Activated CD8-positive, alpha-beta T cell treated with anti-CD3 and anti-CD28 coated beads for 36 hours (primary cell): Measurements from ENCODE around the gene CLSTN2. TPM values are rescaled to one million over a fixed set of nuclear protein-coding genes. Genes with fewer than 3 reads are reported as not detected.
A peak's percentile ranks its signal among the peaks of the same experiment; 100 is the strongest.

Source experiments
- ATAC-seq: fragments of 200-7000 bp; cut with Tn5 transposase; one replicate; pipeline ENCODE4 v1.10.0; 2021; ENCODE audit warnings: mild to moderate bottlenecking, moderate library complexity
- CTCF ChIA-PET: fragments of 350-600 bp; sonication (Branson Sonifier 250); formaldehyde crosslinking; loops from one replicate; lab custom pipeline; 2021; ENCODE audit warnings: antibody characterized with exemption; lab: Charles Lee
- POLR2A ChIA-PET: fragments of 350-600 bp; sonication (Branson Sonifier 250); formaldehyde crosslinking; loops from one replicate; lab custom pipeline; 2021; ENCODE audit warnings: antibody characterized with exemption; lab: Charles Lee
- DNase-seq: peaks from one replicate; pipeline ENCODE4 v3.0.0-alpha.2; 2020
- H3K27ac Mint-ChIP-seq: one replicate; pipeline ENCODE4 v1.8.0; 2021; ENCODE audit warnings: mild to moderate bottlenecking, mixed read lengths
- H3K27me3 Mint-ChIP-seq: one replicate; pipeline ENCODE4 v1.8.0; 2021; ENCODE audit warnings: mixed read lengths
- H3K36me3 Mint-ChIP-seq: one replicate; pipeline ENCODE4 v1.8.0; 2021; ENCODE audit warnings: low read depth, mixed read lengths
- H3K4me1 Mint-ChIP-seq: one replicate; pipeline ENCODE4 v1.8.0; 2021; ENCODE audit warnings: low read depth, mixed read lengths
- H3K4me3 Mint-ChIP-seq: one replicate; pipeline ENCODE4 v1.8.0; 2021; ENCODE audit warnings: mild to moderate bottlenecking, moderate library complexity, mixed read lengths
- H3K9me3 Mint-ChIP-seq: one replicate; pipeline ENCODE4 v1.8.0; 2021; ENCODE audit warnings: mixed read lengths
- CTCF ChIP-seq: fragments of 200-600 bp; IDR thresholded peaks from one replicate; pipeline ENCODE4 v1.8.0; 2022; ENCODE audit warnings: antibody characterized with exemption, mild to moderate bottlenecking
- intact Hi-C: fragments of 100-400 bp; cut with micrococcal nuclease; formaldehyde crosslinking; loops from one replicate; pipeline ENCODE4 v1.10.0; 2022
- total RNA-seq, 2 experiments: library from RNA; stranded (reverse); gene quantifications; one replicate each; pipeline ENCODE4 v1.2.3, GENCODE V29; 2021

Gene CLSTN2
- total RNA-seq, 2 experiments from 2014 or later, result not detected

GRCh38 chr3:140499114-140499757 lies 564.3 kb downstream of the CLSTN2 start:
- H3K36me3 Mint-ChIP-seq, result no peaks in the 10 kb centered on the region
- ChIA-PET POLR2A (no interaction called here), CTCF (interaction anchor here (1.2 kb wide), 1 partner anchor 1072 kb away, joined by 3 read pairs; no protein-coding TSS in a partner anchor)
- H3K9me3 Mint-ChIP-seq, result no peaks in the 10 kb centered on the region
- H3K27me3 Mint-ChIP-seq, result peaks cover 2% of the 10 kb centered on the region
- ATAC-seq (no peak), DNase-seq (no peak)
- no peak for TF ChIP-seq CTCF
- H3K4me1 Mint-ChIP-seq, result no peaks in the 10 kb centered on the region
- intact Hi-C loops, result no loop called here
- no peak overlapping the region for H3K4me3 Mint-ChIP-seq
- no peak overlapping the region for H3K27ac Mint-ChIP-seq

DNA sequence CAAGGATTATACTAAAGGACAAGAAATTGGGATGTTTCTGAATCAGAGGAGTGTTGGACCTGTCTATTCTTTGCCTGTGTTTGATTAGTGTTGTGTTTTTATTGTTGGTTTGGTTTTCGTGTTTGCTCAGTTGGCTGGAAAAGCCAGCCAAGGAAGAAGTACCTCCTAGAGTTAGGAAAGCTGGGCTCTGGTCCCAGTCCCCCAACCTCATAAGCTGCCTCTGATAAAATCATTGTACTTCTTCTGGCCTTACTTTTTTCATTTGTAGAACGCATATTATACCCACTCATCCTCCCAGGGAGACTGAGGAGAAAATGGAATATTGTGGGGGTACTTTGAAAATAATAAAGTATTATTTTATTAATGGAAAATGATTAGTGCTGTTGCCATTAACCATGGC lies 565.5 kb downstream of the CLSTN2 start:
- POLR2A ChIA-PET, result no interaction called here
- H3K27me3 Mint-ChIP-seq, result peaks cover 2% of the 10 kb centered on the region

DNA sequence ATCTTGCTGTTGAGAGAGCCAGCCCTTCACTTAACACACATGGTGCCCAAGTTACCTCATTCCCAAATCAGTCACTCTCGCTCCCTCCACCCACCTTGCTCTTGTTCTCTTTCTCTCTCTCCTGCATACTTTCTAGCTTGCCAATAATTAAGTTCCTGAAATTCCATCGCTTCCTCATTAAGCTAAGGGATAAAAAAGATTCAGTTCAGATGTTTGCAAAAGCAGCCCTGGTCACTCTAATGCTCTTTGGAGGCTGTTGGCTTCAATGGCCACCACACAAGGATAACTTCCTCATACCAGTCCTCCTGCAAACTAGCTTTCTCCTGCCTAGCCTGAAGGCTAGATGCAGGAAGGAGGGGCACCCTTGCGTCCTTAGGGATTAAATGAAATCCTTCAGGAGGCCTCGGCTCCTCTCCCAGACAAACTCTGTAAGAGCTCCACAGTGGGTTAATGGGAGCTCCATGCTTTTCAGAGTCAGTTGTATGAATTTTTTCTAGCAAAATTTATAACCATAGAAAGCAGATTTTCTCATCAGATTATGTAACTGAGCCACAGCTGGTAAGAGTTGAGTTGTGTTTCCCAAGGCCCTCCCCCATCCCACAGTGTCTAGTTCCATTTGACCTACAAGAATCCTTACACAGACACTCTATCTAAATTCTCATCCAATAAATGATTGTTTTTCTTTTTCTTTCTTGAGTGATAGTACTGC lies 566.2 kb downstream of the CLSTN2 start:
- no peaks in the 10 kb centered on the region for H3K4me1 Mint-ChIP-seq
- TF ChIP-seq CTCF, result no peak
- H3K27me3 Mint-ChIP-seq, result peaks cover 2% of the 10 kb centered on the region
- H3K4me3 Mint-ChIP-seq, result no peak overlapping the region
- H3K36me3 Mint-ChIP-seq, result no peaks in the 10 kb centered on the region
- no peaks in the 10 kb centered on the region for H3K9me3 Mint-ChIP-seq
- intact Hi-C loops, result no loop called here
- ATAC-seq (no peak), DNase-seq (no peak)
- no peak overlapping the region for H3K27ac Mint-ChIP-seq
- ChIA-PET CTCF (no interaction called here), POLR2A (no interaction called here)

More for the DNA sequence above, 565.5 kb downstream of the CLSTN2 start:
- DNase-seq (no peak), ATAC-seq (no peak)
- Mint-ChIP-seq H3K4me3 (no peak overlapping the region), H3K27ac (no peak overlapping the region), H3K9me3 (no peaks in the 10 kb centered on the region), H3K4me1 (no peaks in the 10 kb centered on the region), H3K36me3 (no peaks in the 10 kb centered on the region)
- CTCF ChIA-PET, result no interaction called here
- no peak for TF ChIP-seq CTCF
- intact Hi-C loops, result no loop called here

DNA sequence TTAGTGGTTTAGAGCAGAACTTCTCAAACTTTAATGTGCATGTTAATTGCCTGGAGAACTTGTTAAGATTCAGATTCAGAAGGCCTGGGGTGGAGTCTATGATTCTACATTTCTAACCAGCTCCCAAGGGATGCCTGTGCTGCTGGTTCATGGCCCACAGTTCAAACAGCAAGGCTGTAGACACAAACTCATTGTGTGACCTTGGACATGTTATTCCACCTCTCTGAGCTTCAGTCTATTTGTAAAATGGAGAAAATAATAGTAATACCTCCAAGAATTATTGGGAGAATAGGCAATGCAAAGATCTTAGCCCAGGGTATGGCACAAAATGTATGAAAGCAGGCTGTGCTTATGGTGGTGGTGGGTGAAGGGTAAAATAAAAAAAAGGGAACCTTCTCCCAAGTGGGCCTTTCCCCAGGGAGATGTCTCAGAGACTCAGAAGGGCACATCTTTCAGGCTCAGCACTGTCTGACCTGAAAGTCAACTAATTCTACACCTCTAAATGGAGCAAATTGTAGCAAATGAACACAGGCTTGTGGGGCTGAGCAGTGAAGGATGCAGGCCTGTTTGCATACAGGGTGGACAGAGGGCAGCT lies 566.9 kb downstream of the CLSTN2 start:
- intact Hi-C loops, result no loop called here
- Mint-ChIP-seq H3K4me1 (no peaks in the 10 kb centered on the region), H3K27ac (no peak overlapping the region), H3K9me3 (no peaks in the 10 kb centered on the region), H3K4me3 (no peak overlapping the region), H3K36me3 (no peaks in the 10 kb centered on the region), H3K27me3 (peaks cover 3% of the 10 kb centered on the region)
- DNase-seq (no peak), ATAC-seq (no peak)
- TF ChIP-seq CTCF, result no peak
- CTCF ChIA-PET, result no interaction called here
- POLR2A ChIA-PET, result no interaction called here

DNA sequence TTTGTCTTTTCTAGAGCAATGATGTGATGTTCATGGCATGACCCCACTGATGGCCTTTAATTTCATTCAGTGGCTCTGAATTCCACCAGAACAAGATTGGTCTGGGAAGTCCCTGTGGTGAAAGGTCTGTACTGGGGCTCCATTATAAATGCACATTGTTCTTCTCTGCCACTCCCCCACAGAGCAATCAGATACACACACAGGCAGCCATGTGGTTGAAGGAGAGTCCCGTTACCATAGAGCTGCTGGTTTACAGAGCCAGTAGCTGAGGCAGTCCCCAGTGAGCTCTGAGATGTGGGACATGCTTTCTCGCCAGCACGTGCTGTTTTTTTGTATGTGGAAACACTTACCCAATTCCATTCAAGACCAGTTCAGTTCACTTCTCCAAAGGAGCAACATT lies 570.2 kb downstream of the CLSTN2 start:
- no peaks in the 10 kb centered on the region for H3K36me3 Mint-ChIP-seq
- H3K4me3 Mint-ChIP-seq, result no peak overlapping the region
- intact Hi-C loops, result no loop called here
- H3K27me3 Mint-ChIP-seq, result peaks cover 9% of the 10 kb centered on the region
- POLR2A ChIA-PET, result no interaction called here
- H3K4me1 Mint-ChIP-seq, result no peaks in the 10 kb centered on the region
- H3K27ac Mint-ChIP-seq, result no peak overlapping the region
- no peak for TF ChIP-seq CTCF
- ATAC-seq (peak; percentile 27), DNase-seq (no peak)
- no peaks in the 10 kb centered on the region for H3K9me3 Mint-ChIP-seq
- CTCF ChIA-PET, result no interaction called here
